ENCODE data around the gene KCNK17.
A peak's percentile ranks its signal among the peaks of the same experiment; 100 is the strongest.

Gene KCNK17

GRCh38 chr6:39303425-39304153 lies 10.6 kb downstream of the KCNK17 start:
- no peak overlapping the region for H3K4me3 ChIP-seq (replicated peaks in 1 of 2; ENCODE audit: low read depth in 2 of 2, low read length in 2 of 2)
- no peak for DNase-seq (ENCODE audit: low read depth in 2 of 2)
- no peak for TF ChIP-seq CTCF (IDR thresholded peaks at IDR 0.05; ENCODE audit: low read depth, low read length)

GRCh38 chr6:39302669-39303424 lies 11.4 kb downstream of the KCNK17 start:
- peak; percentile 66 to 68 for DNase-seq (ENCODE audit: low read depth in 2 of 2)
- H3K4me3 ChIP-seq (replicated peaks in 1 of 2; ENCODE audit: low read depth in 2 of 2, low read length in 2 of 2), result no peak overlapping the region
- TF ChIP-seq CTCF (IDR thresholded peaks at IDR 0.05; ENCODE audit: low read depth, low read length), result peak; percentile 85

- no peak for DNase-seq (ENCODE audit: low read depth in 2 of 2)
- no peak for TF ChIP-seq CTCF (IDR thresholded peaks at IDR 0.05; ENCODE audit: low read depth, low read length)
- H3K4me3 ChIP-seq (replicated peaks in 1 of 2; ENCODE audit: low read depth in 2 of 2, low read length in 2 of 2), result no peak overlapping the region
Measured at GRCh38 chr6:39302011-39302410, 12.2 kb downstream of the KCNK17 start.

- no peak overlapping the region for H3K4me3 ChIP-seq (replicated peaks in 1 of 2; ENCODE audit: low read depth in 2 of 2, low read length in 2 of 2)
- peak; percentile 33 for TF ChIP-seq CTCF (IDR thresholded peaks at IDR 0.05; ENCODE audit: low read depth, low read length)
- peak in 1 of 2 donors; percentile 7 for DNase-seq (ENCODE audit: low read depth in 2 of 2)
Measured at GRCh38 chr6:39301606-39302005, 12.6 kb downstream of the KCNK17 start.

GRCh38 chr6:39300739-39301138 lies 13.5 kb downstream of the KCNK17 start:
- no peak for DNase-seq (ENCODE audit: low read depth in 2 of 2)
- TF ChIP-seq CTCF (IDR thresholded peaks at IDR 0.05; ENCODE audit: low read depth, low read length), result no peak
- H3K4me3 ChIP-seq (replicated peaks in 1 of 2; ENCODE audit: low read depth in 2 of 2, low read length in 2 of 2), result no peak overlapping the region

GRCh38 chr6:39298061-39298460 lies 16.2 kb downstream of the KCNK17 start:
- no peak overlapping the region for H3K4me3 ChIP-seq (replicated peaks in 1 of 2; ENCODE audit: low read depth in 2 of 2, low read length in 2 of 2)
- DNase-seq (ENCODE audit: low read depth in 2 of 2), result no peak
- TF ChIP-seq CTCF (IDR thresholded peaks at IDR 0.05; ENCODE audit: low read depth, low read length), result no peak

Measured in cardiac fibroblast (primary cell).